COLO668 (cell line): Measurements from ENCODE around the gene RNF41.
A peak's percentile ranks its signal among the peaks of the same experiment; 100 is the strongest.
"Not testable (repeated sequence)": the region's sequence is repeated elsewhere in the genome, so short reads cannot be mapped to it uniquely, and the experiment has no call there.

Experiments
- DNase-seq: peaks from one replicate; lab custom pipeline; 2025; ENCODE audit not compliant: unreplicated experiment; lab: John Stamatoyannopoulos, UW

Gene RNF41

DNA sequence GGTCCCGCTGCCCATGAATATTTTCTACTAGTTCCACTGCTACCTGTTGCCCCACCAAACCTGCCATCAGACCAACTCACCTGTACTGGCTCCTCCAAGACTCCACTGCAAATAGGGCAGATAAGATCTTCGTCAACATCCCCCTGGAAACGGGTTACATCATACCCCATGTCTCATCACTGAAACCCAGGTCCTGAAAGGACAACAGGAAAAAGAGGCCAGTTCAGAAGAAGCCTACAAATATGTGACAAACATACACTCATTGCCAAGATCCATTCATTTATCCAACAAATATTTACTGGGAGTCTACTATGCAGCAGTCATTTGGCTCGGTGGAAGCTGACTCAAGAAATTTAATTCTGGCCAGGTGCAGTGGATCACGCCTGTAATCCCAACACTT is 7.8 kb downstream of the RNF41 start:
- no peak for DNase-seq

DNA sequence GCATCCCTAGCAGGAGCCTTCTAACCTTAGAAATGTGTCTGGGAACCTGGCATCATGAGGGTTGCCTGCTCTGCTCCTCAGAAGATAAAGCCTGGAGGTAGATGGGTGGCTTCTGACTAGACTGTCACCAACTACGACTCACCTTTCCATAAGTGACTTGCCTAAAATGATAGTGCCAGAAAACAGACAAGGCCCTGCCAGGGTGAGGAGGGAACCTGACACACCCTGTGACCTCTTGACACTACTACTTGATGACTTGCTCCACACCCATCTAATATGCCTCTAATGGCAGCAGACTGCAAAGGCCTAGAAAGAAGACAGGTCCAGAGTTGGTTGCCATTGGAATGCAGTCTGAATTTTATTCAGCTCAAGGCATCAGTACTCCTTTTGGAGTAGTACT is 9.4 kb downstream of the RNF41 start:
- DNase-seq = no peak

DNA sequence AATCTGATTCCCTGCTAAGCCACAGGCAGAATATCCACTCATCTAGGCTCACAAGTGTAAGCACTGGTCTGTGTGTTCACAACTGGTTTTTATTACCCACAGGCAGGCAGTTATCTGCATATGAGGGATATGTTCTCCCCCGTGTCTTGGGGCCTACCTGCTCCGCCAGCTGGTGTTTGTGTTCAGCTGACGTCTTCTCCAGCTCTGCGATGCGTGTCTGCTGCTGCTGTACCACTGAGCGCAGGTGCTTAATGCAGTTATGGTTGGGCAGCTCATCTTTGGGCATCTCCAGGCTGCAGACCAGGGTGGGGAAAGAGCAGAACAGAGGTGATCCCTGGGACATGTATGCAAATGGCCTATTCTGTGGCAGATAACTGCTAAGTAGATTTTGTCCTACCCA is 13.7 kb downstream of the RNF41 start:
- DNase-seq = no peak

DNA sequence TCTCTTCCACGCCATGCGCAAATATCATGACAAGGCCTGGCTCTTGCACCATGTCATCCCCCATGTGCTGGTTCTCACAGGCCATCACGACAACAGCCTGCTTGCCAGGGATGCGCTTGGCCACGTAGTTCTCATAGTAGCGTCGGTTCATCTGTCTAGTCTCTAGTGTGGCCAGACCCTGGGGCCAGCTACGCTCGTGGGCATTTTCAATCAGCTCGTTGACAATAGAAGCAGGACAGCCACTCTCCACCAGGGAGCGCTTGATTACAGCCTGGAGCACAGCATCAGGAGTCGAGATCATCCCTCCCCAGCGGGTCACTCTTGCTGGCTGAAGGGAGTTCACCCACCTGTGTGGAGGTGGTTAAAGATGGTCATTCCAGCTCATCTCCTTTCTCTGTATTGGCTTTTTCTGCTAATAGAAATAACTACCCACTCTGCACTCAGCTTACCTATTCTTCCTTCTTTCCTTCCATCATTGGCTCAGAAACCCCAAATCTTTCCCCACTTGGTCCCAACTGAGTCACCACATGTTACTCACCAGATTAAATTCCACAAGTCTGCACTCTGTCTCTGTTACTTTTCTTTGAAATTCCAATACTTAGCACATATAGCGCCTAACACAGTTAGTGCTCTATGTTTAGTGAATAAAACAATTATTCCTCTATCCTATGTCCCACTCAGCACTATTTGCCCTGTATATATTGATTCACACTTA is 15.1 kb downstream of the RNF41 start:
- DNase-seq = peak; percentile 28

DNA sequence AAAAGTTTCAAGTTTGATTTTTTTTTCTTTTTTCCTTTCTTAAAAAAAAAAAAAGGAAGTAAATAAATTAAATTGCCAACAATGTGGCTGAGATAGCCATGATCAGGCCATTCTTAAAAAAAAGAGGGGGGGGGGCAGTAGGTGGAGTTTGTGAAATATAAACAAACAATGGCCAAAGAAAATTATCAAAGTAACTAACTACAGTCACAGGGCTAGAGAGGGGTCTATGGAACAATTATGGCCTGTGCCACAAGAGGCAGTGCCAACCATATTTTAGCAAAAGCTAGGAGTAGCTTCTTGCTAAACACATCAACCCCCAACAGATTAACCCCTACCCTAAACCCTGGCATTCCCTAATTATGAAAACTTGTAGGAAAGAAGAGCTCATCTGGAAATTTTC is 16.3 kb downstream of the RNF41 start:
- no peak for DNase-seq

DNA sequence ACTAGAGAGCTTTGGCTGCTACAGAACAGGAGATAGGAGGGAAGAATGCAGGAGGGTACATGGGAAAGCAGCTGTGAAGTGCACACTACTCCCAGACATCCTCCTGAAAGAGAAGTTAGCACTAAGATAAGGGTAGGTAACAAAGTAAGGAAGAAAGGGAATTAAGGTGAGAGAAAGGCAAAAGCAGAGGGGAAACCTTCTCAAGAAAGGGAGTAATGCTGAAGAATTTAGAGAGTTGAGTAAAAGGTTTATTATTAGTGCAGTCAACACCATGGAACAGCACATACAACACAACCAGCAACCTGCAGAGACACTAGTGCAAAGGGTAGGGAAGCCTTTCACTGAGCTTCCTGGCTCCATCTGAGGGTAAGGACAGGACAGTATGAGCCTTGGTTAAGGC is 17.4 kb downstream of the RNF41 start:
- no peak for DNase-seq

DNA sequence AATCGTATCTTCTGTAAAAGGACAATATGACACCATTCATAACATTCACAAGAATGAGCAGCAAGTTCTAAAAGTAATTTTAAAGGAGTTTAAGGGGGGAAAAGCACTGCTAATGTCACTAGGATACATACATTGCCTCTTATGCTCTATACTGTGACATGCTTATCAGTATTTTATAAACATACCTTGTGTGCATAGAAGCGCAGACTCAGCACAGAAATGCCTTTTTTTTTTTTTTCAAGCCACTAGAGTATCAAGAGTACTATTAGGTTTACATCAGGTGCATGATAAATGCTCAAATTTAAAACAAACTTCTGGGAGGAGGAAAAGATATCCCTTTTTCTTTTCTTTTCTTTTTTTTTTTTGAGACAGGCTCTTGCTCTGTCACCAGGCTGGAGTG is 18.9 kb downstream of the RNF41 start:
- DNase-seq = no peak

DNA sequence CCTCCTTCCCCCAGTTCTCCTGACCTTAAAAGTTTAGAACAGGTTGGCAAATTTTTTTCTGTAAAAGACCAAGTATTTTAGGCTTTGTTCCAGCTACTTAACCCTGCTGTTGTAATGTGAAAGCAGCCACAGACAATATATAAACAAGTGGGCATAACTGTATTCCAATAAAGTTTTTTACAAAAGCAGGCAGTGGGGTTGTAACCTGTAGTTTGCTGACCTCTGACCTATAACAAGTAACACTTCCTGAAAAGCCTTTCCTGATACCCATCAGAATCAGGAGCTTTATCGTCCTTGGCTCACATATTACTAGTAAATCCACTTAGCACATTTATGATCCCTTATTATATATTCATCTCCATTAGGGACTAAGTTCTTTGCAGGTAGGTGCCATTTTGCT is 19.4 kb downstream of the RNF41 start:
- DNase-seq = no peak

DNA sequence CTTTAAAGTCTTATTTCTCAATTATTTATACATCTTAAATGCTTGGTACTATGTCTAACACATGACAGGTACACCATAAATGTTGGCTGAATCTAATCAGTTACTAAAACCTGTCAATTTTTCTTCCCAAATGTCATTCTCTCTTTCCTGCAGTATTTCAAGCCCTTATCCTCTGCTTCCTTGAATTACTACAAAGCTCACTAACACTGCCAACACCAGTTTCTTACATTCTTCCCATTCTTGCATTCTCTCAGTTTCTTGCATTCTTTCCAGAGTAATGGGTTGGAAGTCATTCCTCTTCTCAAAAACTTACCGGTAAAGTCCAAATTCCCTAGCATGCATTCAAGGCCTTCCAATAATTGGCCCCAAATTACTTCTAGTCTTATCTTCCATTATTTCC is 22.9 kb downstream of the RNF41 start:
- no peak for DNase-seq

DNA sequence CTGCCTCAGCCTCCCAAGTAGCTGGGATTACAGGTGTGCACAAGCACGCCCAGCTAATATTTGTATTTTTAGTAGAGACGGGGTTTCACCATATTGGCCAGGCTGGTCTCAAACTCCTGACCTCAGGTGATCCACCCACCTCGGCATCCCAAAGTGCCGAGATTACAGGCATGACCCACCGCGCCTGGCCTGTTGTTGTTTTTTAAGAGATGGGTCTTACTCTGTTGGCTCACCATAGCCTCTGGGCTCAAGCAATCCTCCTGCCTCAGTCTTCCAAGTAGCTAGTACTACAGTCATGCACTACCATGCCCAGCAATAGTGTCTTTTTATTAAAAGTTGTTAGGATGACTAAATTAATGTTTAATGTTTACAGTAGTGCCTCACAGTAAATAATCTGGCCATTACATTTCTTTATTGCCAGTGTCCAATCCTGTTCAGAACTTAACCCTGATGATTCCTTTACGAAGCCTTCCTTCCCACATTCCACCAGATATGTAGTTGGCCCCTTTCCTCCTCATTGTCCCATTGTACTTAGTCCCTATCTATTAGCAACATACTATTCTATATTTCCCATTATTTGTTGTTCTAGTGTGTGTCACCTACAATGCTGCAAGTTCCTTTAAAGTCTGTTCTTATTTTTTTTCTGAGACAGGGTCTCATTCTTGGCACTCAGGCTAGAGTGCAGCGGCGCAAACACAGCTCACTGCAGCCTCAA is 23.6 kb downstream of the RNF41 start:
- DNase-seq = no peak

DNA sequence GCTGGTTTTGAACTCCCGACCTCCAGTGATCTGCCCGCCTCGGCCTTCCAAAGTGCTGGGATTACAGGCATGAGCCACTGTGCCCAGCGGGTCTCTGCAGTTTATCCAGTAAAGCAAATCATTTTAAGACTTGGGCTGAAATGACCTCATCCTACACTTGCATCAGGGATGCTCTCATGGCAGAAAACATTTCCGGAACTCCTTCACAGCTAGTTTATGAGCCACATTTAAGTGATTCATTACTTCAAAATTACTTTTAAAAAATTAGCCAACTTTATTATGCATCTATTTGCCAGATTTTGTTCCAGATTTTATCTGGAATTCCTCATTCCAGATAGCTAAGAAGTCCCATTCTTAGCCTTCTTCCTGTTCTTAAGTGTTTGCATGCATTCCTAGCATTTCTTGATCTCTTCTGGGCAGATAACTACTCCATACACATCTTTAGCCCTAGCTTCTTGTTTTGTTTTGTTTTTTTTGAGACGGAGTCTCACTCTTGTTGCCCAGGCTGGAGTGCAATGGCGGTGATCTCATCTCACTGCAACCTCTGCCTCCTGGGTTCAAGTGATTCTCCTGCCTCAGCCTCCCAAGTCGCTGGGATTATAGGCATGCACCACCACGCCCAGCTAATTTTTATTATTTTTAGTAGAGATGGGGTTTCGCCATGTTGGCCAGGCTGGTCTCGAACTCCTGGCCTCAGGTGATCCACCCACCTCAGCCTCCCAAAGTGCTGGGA is 24.7 kb downstream of the RNF41 start:
- DNase-seq = not testable (repeated sequence)

DNA sequence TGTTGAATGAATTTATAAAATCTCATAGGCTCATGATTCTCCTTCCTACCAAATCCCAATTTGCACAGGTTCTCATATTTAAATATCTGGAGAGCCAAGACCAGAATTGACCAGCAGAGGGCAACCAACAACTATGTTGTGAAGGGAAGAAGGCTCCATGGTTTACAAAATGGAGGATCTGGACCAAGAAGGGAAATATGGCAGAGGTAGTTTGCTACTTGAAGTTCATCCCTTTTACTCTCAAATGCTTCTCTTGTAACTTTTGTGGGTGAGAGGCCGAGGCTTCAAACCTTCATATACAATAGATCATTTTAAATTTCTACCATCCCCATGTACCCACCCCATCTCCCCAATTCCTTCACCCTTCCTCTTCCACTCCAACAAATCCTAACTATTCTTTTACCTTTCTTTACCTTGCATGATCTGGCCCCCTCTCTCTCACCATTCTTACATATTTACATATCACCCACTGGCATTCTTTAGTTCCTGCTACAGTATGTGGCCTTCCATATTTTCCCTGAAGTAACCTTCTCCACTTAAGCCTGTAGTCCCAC is 28.6 kb downstream of the RNF41 start:
- peak; percentile 75 for DNase-seq

DNA sequence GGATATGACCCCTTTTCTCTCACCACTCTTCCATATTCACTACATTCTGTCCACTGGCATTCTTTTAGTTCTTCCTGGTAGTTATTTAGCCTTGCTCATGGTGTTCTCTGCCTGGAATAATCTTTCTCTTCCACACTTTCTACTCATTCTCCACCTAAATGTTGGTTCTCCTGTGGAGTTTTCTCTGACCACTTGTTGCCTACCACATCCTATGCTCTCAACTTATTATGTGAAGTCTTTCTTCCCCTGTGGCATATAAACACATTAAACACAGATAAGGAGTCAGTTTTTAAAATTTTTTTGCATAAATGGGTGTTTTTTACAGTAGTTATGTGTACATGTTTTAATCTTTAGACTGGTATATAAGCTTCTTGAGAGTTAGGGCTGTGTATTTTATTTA is 29.1 kb downstream of the RNF41 start:
- DNase-seq = no peak

DNA sequence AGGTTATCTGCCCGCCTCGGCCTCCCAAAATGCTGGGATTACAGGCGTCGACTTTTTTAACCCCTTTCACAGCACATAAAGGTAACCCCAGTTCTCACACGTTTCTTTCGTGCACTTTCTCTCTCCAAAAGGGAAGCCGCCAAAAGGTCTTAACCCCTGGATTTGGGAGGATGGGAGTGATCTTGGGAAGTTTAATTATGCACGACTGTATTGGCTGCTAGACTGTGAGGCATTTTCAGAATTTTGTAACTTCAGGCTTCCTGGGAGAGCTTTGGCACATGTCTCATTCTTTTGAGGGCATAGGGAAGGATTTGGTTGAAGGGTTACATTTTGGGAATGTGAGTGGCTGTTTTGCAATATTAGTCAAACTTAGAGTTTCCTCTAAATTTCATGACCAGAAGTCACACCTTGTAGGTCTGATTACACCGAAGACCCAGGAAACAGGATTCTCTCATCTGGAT is 31.0 kb downstream of the RNF41 start:
- DNase-seq = no peak

DNA sequence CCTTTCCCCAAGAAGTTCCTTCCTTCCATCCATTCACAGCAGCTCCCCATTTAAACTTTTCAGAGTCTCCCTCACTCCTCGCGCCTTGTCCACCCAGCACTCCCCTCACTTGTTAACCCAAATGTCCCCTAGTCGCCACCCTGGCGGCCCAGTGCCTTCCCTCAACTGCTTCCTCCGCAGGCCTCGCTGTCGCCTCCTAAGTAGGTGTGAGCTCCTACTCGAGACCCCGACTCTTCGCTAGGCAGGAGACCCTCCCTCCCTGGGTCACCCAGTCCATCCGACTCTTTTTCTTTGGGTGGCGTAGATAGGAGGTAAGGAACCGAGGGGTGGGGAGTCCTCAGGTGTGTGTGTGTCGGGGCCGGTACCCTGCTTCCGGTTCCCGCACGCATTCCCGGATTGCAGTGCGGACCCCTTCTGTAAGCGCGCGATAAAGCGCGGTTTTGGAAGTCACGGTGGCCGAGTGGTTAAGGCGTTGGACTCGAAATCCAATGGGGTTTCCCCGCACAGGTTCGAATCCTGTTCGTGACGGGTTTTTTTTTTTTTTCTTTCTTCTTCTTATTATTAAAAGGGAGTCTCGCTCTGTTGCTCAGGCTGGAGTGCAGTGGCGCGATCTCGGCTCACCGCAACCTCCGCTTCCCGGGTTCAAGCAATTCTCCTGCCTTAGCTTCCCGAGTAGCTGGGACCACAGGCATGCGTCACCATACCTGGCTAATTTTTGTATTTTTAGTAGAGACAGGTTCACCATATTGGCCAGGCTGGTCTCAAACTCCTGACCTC is 31.6 kb downstream of the RNF41 start:
- DNase-seq = peak; percentile 80

DNA sequence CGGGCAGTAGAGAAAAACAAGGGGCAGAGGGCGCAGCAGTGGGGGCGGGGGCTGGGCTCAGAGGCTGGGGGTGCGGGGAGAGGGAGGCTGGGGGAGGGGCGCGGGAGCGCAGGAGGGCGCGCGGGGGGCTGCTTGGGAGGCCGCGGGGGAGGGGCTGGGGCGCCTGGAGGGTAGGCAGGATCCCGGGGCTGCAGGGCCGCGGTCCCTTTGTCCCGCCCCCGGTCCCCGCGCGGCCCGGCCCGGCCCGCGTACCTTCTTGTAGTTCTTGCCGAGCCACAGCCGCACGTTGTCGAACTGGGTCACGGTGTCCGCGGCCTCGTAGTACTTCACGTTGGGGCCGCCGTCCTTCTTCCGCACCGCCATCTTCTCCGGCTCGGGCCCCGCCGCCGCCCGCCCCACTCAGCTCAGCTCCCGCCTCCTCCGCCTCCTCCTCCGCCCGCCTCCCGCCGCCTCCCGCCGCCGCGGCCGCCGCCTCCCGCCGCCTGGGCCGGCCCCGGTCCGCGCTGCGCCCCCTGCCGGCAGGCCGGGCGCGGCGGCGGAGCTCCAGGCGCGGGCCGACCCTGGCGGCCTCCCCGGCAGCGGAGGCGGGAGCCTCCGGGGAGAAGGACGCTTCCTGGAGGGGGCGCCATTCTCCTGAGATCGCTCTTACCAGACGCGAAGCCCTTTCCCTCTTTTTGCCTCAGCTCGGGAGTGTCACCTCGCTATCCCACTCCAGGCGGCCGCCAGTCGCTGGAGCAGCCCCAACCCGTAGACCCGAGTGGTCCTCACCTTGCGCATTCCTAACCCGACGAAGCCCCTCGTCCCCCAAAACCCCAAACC is 32.4 kb downstream of the RNF41 start, which contains the start of gene SMARCC2:
Gene SMARCC2 (minus strand): TSS at position 385 of the 819 bp plus-strand sequence. CDS start 22 bp downstream, at position 363.
- peak; percentile 88 for DNase-seq

DNA sequence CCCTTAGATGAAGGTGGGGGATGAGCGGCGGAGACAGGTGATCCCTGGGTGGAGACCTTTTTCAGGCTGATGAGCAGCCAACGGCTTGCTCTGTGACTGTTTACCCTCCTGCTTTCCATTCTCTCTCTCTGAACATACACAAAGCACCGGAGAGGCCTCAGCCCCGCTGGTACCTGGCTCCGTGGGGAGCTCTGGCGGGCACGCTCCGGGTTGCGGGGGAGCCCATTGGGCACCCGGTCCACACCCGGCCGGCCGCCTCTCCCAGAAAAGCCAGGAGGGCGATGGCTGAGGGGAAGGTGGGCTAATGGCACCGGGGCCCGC is 33.0 kb downstream of the RNF41 start:
- peak; percentile 34 for DNase-seq

DNA sequence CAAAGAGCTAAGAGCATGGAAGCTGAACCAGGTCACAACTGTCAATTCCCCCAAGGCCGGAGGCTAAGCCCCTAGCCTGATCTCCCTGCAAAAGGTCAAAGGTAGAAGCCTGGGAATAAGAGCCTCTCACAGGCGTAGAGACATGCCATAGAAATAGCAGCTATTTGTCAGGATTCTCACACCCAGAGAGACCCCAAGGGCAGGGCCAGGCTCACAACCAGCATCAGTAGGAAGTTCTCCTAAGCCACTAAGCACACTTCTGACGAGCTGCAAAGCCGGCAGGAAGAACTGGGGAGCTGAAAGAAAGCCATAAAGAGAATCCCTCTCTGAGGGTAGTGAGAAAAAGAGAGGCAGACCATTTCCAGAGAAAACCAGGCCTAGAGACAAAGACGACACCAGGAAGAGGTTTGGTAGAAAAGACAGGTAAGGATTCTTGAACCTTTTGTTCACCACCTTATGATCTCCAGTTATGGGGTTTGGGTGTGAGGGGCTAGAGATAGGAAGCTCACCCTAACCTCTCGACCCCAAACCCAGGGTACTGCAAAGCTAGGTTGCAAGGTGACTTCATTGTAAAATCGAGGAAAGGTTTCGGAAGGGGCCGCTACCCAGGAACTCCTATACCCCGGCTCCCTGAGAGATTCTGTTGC is 33.5 kb downstream of the RNF41 start:
- DNase-seq = no peak

DNA sequence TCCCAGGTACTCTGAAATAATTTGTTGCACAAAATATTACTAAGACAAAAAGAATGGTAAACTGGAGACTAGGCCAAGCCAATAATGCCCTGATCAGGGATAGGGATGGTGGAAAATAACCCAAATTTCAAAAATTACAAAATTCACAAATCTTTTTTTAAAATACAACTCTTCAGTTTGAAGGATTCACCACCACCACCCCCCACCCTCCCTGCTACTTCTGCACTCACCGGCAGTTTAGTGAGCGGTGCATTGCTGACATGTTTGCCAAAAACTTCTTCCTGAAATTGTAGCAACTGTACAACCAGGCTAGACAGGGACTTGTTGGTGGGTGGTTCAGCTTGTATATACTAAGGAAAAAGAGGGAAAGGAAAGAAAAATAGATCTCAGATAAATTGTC is 34.8 kb downstream of the RNF41 start:
- no peak for DNase-seq

DNA sequence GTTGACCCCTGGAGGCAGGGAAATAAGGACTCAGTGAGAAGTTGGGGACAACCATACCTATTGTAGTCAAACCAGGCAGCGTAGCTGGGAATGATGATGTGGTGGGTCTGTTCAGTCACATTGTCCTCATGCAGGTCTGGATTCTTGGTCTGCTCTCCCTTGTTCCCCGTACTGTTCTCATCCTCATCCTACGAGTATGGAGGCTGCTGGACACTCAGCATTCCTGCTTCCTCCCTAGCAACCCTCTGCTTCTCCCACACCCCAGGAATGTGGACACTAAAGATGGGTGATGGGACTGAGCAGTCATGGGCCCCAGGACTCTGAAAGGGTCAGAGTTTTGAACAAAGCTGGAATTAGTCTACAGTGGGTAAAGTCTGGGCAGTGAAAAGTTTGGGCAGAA is 43.4 kb downstream of the RNF41 start:
- DNase-seq = no peak
